Stimulated activated CD4-positive, alpha-beta T cell treated with anti-CD3 and anti-CD28 coated beads, Interleukin-4, amount 100 ng/mL, for 48 hours (primary cell): Measurements from ENCODE around the gene SLC35F3.
"Not testable (repeated sequence)": the region's sequence is repeated elsewhere in the genome, so short reads cannot be mapped to it uniquely, and the experiment has no call there.

Source experiments
- DNase-seq, 2 donors: peaks; one replicate each; pipeline ENCODE4 v3.0.0-alpha.2; 2020; ENCODE audit warnings: low read depth in 2 of 2

Gene SLC35F3

GRCh38 chr1:234143681-234144080 is 239.2 kb downstream of the SLC35F3 start:
- no peak for DNase-seq

DNA sequence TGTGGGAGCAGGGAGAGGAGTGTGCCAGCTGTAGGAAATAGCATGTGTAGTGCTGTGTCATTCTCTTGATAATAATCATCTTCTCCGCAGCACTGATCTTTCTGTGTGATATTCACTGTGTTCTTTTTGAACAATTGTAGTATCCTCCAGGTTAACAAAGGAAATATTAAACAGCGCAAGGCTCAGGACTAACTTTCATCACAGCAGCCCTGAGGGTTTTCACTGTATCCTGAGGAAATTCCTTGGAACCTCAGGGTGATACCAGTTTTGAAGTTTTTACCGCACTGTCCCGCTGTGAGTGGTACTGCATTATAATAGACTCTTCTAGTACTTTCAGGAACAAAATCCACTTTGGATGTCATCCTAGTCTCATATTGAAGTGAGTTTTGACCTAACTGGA is 240.4 kb downstream of the SLC35F3 start:
- DNase-seq, result no peak

DNA sequence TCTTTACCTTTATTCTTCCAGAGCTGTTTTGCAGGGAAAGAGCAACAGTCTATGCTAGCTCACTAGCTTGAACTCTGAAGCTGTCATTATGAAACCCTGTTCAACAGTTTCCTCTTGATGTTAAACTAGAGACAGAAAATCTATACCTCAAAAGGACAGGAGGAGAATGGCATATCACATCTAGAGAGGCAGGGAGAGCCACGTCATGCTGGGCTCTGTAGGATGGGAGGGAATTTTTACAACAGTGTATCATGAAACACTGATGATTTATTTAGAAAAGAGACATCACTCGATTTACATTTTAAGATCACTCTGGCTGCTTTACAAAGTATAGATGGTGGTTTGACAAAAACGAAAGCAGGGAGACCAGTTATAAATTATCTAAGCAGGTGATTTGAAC is 243.9 kb downstream of the SLC35F3 start:
- DNase-seq, result no peak

DNA sequence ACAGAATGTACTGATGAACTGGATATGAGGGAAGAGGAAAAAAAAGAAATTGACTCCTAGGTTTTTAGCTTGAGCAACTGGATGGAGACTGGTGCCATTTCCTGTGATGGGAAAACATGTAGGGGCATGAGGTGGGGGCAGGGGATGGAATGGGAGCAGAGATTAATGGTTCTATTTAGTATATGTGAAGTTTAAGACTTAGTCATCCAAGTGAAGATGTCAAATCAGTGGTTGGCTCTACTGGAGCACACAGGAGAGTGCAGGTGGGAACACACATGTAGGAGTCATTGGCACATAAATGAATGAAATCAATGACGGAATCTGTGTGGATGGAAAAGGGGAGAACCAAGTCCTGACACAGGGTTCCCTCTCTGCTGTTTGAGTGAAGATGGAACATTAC is 244.3 kb downstream of the SLC35F3 start:
- no peak for DNase-seq

DNA sequence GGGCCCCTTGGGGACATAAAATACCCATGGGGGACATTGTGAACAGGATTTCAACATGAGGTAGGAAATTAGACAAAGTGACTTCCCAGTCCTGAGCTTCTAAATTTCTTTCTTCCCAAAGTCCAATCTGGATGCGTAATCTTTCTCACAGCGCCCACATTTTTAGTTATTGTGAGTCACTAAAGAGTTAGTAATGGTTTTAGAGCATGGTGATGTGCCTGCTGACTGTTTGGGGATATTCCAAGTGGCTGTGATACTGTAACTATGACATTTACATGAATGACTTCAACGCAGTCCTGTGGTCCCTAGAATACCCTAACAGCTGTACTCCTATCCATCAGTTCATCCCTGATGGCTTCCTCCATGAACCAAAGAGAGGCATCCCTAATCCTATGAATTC is 244.7 kb downstream of the SLC35F3 start:
- DNase-seq, result no peak

DNA sequence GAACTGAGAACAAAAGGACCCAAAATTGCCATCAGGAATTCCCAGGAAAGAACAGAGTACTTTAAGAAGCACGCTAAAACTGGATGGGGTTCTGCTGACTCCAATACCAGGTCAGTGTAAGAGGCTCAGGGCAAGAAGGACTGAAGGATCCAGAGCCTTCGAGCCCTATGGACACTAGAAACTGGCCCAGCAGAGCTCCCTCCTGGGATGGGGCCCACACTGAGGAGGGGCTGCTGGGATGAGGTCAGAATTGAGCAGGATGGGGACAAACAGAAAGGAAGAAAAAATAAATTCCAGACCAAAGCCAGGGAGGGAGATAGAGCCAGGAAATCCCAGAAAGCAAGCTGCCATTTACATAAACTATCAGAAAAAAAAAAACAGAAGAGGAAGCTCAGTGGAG is 246.4 kb downstream of the SLC35F3 start:
- no peak for DNase-seq

GRCh38 chr1:234152344-234152743 is 247.9 kb downstream of the SLC35F3 start:
- not testable (repeated sequence) for DNase-seq

- no peak for DNase-seq
These were observed 250.1 kb downstream of the SLC35F3 start for GRCh38 chr1:234154320-234155251.

GRCh38 chr1:234162661-234163060 is 258.2 kb downstream of the SLC35F3 start:
- DNase-seq, result no peak

- no peak for DNase-seq
These were observed 258.9 kb downstream of the SLC35F3 start for GRCh38 chr1:234163267-234163919.

GRCh38 chr1:234164098-234164709 is 259.7 kb downstream of the SLC35F3 start:
- DNase-seq, result no peak

DNA sequence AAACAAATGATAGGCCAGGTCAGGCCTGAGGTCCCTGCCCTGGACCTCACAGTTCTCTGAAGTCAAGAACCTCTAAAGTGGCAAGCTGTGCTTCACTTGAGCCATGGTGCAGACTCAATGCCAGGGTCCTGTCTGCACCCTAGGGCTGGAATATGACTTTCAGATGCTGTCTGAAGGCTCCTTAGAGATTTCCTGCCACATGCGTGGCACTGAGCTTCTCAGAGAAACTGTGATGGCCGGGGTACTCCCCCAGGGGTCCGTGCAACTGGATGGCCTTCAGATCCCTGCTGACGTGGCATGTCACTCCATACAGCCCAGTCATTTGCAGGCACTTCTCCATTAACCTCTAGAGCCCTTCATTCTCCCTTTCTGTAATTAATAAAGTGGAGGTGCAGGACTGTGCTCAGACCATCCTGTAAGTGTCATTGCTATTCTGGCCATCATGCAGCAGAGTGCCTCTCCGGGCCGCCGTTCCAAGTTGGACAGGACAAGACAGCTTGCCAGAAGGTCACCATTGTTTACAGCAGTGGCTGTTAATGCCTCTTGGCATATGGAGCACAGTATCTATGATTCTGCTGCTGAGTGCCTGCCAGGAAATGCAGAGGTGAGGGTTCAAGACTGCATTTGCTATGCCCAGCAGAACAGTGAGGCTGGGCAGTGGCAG is 263.7 kb downstream of the SLC35F3 start:
- no peak for DNase-seq

DNA sequence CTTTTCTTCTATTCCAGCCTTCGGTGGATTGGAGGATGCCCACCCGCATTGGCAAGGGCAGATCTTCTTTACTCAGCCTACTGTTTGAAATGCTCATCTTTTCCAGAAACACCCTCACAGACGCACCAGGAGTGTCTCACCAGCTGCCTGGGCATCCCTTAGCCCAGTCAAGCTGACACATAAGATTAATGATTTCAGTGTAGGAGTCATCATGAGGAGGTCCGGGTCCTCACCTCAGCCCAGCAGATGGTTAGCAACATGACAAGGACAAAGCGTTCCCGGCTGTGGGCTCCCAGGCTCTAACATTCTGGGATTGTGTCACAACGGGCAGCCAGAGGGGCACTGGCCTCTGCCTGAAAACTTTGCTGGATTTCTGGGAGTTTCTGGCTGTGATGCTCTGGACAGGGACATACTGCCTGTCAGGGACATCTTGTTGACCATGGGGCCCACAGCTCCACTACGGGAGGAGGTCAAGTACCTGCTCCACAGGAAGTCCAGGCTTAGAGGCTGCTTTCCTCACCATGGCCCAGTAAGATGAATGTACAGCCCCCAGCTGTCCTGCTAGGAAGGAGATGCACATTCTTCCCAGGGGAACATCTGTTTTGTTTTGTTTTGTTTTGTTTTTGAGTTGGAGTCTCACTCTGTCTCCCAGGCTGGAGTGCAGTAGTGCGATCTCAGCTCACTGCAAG is 264.8 kb downstream of the SLC35F3 start:
- DNase-seq, result no peak

GRCh38 chr1:234170067-234170466 is 265.6 kb downstream of the SLC35F3 start:
- no peak for DNase-seq

DNA sequence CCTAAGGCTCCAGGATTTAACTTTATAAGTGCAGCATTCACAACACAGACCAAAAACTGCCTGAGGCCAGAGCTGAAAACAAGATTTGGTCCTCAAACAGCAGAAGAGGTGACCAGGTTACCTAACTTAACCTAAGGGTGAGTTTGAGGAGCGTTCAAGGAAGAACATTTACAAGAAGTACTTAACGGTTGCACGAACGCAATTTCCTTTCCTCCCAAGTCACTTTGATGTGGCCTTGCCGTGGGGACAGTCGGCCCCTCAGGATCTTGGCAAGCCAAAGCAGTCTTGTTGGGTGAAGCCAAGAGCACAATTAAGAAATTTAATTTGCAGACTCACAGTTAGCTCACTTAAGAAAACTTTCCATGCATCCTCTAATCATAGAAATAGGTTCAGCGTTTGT is 266.1 kb downstream of the SLC35F3 start:
- no peak for DNase-seq

DNA sequence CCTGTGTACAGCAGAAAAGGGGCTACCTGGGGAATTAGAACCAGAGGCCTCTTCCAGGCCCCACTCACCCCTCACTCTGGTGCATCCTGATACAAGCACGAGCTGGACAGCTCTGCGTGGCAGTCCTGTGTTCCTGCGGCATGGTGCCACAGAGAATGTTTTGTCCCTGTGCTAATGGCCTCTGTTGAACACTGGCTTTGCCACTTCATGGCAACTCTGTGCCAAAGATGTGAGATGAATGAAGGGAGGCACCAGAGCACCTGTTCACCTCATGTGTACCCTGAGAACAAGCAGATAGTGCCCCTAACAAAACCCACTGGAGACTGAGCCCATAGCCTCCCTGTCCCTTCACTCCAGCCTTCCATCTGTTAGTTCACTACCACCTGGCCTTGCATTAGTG is 269.5 kb downstream of the SLC35F3 start:
- DNase-seq, result no peak

DNA sequence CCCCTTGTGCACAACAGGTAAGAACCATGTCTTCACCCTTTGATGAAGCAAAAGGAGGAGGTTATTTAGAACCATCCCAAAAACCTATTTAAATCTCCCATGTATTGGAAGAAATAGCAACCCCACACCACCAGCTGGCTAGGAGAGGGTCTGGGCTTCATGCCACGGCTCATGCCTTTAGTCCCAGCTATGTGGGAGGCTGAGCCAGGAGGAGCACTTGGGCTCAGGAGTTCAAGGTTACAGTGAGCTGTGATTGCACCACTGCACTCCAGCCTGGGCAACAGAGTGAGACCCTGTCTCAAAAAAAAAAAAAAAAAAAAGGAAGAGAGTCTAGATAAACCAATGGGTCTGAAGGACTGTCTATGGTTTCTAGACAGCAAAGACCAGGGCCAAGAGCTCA is 270.9 kb downstream of the SLC35F3 start:
- no peak for DNase-seq

DNA sequence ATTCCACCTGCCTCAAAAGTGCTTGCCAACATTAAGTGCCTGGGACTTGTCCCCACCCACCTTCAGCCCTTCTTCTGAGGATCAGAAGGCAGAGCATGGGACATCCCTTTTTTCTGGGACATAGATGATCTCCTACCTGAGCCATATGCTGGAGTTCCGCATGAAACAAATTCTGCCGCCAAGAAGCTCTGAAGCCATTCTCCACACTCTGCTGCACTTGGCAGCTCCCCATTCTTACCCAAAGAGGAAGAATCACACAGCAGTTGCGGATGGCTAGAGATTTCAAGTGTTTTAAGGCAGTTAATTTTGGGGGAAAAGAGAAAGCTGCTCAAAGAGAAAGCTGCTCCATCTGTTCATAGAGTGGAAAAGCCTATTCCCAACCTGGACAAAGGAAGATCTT is 271.5 kb downstream of the SLC35F3 start:
- no peak for DNase-seq

- not testable (repeated sequence) for DNase-seq
These were observed 272.4 kb downstream of the SLC35F3 start for GRCh38 chr1:234176847-234177246.

DNA sequence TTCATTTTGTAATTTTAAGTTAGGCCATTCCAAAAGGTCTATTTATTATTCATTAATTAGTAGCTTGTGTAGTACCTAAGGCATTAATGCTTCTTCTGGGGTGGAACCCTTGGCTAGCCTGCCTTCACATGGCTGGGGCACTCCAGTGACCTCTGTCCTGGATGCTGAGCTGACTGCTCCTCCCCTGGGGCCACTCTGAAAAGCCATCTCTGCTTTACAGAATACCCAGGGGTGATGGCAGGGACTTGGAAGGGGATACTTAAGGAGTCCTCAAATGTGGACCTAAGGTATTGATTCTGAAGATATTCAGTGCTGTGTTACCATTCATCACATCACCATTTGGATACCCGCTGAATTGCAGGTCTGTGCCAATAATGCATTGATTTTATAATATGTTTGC is 281.0 kb downstream of the SLC35F3 start:
- no peak for DNase-seq

DNA sequence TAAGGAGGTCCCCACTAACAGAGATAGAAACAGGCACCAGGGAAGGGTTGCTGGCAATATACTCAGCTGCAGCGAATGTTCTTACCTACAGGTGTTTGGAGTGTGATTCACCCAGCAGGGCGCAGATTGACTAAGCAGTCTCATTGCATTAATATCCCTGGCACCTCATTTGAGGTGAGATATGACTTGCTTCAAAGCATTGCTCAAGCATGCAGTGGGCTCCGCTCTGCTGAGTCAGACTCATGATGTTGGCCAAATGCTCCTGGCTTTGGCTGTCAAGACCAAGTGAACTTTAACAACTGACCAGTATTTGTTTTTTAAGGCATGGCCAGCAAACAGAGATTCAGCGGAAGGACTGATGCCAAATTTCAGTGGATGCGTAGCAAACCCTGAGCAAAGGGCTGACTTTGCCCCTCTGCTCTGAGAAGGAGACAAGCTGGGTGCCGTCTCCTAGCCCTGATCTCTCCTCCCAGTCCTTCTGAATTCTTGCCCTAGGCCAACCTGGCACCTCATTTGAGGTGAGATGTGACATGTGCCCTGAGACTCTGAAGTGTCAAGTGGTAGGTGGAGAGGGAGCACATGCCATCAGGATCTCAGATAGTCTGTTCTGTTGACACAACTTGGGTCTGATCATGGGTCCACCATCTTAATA is 281.7 kb downstream of the SLC35F3 start:
- DNase-seq, result no peak
